IPS-NIHi7 (cell line): ENCODE data around the gene FAM83E.

Experiments used
- DNase-seq: peaks from one replicate; pipeline ENCODE4 v3.0.0; 2012; ENCODE audit warnings: mixed read lengths; ENCODE audit errors: extremely low spot score

FAM83E gene

DNA sequence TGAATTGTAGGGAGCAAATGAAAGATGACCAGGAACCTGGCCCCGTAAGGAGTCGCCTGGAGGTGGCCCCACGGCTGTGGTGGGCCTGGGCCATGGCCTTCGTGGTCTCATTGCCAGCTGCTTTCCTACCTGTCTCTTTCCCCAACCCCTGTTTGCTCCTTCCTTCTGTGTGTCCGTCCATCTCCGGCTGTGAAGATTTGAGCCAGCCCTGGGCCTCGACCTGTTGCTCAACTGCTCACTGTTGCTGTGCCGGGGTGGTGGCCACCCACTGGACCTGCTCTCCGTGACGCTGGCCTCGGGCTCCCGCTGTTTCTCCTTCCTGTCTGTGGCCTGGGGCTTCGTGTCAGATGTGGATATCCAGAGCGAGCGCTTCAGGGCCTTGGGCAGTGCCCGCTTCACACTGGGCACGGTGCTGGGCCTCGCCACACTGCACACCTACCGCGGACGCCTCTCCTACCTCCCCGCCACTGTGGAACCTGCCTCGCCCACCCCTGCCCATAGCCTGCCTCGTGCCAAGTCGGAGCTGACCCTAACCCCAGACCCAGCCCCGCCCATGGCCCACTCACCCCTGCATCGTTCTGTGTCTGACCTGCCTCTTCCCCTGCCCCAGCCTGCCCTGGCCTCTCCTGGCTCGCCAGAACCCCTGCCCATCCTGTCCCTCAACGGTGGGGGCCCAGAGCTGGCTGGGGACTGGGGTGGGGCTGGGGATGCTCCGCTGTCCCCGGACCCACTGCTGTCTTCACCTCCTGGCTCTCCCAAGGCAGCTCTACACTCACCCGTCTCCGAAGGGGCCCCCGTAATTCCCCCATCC is 13.8 kb upstream of the FAM83E start:
- no peak for DNase-seq

DNA sequence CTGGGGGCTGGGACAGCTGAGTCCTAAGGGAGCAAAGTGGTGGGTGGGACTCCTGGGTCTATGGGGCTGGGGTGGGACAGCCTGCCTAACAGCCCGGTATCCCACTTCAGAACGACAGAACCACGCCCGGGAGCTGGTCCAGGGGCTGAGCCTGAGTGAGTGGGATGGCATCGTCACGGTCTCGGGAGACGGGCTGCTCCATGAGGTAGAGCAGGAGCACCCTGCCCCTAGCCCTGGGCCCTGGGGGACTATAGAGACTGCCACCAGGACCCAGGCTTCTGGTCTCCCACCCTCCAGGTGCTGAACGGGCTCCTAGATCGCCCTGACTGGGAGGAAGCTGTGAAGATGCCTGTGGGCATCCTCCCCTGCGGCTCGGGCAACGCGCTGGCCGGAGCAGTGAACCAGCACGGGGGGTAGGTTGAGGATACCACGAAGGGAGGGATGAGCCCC is 13.0 kb upstream of the FAM83E start:
- DNase-seq: no peak

DNA sequence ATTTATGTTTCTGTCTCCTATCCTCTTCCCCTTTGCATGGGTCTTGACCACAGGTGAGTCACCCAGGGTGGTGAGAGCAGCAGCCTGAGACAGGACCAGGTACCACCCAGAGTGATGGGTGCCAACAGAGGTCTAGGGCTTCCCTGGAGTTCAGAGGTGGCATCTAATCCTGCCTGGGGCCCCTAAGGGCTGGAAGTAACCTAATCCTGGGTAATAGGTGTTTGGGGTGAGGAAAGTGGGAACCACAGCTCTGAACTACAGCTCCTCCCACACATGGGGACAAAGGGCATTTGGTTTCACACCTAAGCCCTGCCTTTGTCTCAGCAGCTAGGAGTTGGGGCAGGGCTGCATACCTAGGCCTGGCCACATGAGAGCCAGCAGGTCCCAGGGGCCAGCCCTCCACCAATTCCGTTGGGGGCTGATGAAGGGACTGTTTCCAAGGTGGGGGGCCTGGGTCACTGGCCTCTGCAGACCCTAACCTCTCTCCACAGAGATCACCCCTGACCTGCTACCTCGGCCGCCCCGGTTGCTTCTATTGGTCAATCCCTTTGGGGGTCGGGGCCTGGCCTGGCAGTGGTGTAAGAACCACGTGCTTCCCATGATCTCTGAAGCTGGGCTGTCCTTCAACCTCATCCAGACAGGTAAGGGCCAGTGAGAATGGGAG is 12.5 kb upstream of the FAM83E start:
- DNase-seq: no peak

DNA sequence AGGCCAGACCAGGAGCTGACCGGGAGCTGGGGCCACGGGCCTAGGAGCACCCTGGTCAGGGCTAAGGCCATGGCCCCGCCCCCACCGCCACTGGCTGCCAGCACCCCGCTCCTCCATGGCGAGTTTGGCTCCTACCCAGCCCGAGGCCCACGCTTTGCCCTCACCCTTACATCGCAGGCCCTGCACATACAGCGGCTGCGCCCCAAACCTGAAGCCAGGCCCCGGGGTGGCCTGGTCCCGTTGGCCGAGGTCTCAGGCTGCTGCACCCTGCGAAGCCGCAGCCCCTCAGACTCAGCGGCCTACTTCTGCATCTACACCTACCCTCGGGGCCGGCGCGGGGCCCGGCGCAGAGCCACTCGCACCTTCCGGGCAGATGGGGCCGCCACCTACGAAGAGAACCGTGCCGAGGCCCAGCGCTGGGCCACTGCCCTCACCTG is 11.0 kb upstream of the FAM83E start:
- DNase-seq: no peak

DNA sequence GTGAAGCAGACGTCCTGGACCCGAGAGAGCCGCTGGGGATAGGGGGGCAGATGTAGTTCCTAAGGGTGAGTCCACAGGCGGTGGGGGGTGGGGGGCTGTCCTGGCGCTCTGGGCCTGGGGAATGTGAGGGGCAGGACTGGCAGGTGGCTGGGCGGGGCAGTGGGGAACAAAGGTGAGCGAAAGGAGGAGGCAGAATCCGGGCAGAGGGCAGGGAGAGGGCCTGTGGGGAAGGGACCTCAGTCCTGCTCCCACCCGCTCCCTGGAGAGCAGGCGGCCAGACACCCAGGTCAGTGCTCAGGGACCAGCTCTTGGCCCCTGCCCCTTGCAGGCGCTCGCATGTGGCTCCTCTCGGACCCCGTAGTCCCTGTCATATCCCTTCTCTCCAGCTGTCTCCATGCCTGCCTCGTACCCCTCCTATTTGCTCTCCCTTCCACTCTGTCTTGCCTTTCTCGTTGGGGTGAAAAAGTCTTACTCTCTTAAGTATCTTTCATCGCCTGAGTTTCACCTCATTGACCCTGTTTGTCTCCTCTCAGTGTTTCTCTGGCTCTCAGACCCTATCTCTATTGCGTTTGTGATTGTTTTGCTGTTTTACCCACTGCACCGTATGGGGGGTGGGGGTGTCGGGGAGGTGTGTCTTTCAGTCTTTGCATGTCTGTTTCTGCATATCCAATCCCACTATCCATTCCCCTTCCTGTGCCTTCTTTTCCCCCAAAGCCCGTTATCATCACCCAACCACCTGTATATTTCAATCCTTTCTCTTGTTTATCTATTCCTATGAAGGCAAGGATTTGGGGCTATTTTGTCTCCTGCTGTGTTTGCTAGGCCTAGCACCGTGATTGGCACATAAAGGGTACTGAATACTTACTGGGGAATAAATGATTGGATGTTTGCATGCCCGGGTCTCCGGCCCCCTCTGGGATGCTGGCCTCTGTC is 10.2 kb upstream of the FAM83E start:
- no peak for DNase-seq

DNA sequence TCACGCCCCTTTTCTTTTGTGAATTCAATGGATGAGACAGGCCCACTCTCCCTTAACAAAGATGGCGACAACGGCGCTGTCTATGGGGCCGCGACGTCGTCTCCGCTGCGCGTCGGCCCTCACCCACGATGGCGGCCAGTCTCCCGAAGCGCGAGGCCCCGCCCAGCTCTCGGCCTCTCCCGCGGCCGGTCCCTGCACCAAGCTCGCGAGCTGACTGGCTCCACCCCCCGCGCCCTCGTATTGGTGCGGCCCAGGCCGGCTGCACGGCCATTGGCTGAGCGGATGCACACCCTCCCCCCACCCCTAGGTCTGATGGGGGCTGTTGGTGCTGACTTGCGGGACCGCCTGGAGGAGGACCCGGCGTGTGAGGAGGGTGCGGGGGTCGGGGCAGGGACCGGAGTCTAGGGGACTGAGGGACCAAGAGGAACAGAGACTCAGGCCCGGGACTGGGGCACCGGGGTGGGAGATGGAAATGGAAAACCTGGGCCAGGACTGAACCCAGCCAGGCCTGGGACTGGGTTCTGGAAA is 9.3 kb upstream of the FAM83E start:
- DNase-seq: peak; percentile 93

DNA sequence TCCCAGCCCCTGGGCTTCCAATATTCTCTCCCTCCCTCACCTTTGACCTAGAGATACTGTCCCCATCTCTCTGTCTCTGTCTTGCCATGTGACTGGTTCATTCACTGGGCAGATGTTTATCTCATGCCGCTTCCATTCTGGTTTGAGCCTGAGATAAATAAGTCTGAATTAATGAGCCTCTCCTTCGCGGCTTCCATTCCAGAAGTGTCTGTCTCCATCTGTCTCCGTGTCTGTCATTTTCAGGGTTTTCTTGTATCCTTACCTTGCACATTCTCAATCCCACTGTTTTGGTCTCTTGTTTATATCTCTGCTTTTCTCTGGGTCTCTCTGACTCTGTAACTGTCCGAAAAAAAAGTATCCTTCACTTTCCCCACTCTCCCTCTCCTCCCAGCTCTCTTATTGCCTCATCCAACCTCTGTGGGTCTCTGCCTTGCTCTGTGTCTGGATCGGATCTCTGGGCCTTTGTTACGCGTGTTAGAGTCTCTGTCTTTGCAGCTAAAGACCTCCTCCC is 8.7 kb upstream of the FAM83E start:
- no peak for DNase-seq

DNA sequence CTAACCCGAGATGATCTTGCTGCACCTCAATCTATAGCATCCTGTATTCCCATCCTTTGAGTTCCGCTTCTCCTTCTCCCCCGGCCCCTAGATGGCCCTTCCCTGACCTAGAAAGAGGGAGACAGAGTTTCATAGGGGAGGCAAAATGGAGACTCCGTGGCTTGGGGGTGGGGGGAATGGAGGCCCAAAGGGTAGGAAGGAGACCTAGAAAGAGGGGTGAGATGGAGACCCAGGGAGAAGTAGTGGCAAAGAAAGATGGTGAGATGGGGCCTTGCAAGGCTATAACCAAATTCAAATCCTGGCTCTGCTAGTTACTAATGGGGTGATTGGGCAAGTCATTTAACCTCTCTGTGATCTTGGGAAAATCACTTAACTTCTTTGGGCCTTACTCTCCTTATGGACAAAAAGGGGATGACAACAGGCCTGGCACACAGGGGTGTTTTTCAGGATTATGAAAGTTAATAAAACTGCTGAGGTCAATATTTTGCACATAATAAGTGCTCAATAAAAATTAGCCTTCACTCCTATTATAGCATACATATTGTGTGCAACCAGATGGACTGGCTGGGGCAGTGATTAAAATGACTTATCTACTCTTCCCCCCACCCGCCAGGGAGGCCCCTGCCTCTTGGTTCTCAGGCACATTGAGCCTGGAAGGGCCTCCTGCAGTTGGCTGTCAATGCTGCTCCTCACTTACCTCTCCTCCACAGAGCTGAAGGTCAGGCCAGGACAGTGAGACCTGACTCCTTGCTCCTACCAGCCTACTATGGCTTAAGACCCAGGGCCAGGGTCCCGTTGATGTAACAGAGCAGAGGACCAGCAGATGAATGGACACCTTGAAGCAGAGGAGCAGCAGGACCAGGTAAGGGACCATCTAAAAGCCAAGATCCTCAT is 5.1 kb upstream of the FAM83E start:
- DNase-seq: no peak

DNA sequence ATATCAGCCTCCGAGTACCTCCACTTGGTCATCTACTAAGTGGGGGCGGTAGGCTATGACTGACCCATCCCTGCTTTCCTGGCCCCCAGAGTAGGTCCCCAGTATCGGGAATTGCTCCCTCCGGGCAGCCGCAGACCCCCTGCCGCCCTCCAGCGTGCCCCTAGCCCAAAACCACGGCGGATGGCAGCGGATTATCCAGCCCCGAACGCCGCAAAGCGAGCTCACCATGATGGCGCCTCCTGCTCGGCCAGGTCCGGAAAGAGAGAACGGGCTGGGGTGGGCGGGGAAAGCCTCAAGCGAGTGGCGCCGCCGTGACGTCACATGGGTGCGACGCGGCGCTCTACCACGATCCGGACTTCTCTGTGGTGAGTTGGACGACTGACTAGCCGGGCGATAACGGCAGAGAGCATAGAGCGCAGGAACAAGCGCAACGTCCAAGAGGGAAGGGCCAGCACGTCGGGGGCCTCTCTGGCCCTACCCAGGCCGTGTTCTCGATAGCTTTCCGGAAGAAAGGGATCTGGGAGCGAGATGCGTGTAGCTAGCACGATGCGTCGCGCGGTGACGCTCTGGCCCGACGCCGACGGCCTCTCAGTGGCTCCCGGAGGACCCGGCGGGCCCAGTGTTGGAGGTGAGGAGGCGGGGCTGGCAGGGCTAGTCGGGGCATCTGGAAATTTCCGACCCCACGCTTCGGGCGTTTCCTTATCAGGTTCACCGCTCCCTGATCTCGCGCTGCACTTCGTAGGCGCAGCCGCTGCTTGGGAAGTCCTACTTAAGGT is 4.2 kb upstream of the FAM83E start, which contains the start of the genes RPL18 and SPHK2:
Gene RPL18 (minus strand): TSS at position 263 of the 776 bp plus-strand sequence. CDS start 35 bp downstream, at position 228.
Gene SPHK2 (plus strand): TSS at position 591 of the 776 bp plus-strand sequence. CDS start 1,009 bp downstream, outside the sequence.
- peak; percentile 93 for DNase-seq

DNA sequence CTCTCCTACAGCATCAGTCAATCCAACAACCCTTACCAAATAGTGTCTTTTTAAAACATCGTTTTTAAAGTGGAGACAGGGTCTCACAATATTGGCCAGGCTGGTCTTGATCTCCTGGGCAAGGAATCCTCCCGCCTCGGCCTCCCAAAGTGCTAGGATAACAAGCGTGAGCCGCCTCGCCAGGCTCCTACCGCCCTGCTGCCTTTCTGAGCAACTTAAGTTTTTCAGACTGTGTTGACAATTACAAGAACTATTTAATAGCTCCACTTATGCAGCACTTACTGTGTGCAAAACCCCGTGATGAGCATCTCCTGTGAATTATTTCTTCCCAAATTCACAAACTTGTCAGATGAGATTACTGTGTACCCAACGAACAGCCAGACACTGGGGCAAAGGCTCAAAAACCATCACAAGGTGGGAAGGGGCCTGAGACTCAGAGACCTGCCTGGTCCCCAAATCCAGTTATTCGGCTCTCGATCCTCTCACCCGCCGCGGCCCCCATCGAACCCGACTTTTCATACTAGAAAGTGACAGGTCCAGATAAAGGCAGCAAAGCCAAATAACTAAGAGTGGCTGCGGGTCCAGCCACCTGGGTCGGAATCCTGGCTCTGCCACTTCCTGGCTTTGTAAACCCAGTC is 3.5 kb upstream of the FAM83E start:
- no peak for DNase-seq

DNA sequence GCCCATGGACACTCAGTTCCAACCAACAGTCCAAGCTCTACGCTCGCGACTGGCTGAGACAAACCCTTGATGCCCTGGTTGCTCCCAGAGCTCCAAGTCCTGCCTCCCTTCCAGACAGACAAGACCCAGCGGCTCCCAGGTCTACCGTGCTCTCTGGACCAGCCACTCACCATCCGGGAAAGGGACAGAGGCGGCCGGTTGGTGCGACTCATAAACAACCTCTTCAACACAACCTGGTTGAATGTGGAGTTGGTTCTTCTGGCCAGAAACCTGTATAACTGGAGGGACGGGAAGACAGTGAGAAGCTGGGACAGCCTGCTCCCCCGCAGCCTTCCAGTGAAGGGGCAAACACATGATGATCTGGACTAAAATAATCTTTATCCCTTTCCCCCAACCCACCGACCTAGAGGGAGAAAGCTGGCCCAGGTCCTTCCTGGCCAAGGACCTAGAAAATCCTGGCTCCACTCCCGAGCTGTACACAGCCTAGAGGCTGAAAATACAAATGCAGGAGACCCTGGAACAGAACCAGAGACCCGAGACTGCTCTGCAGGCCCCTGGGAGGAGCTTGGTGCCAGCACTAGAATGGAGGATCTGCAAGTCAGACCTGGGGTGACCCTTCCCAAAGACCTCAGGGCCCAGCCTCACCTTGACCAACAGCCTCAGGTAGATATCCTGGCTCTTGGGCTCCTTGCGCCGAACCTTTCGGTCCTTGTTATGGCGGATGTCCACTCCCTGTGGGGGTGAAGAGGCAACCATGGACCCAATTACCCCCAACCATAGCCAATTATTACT is 2.5 kb upstream of the FAM83E start:
- DNase-seq: no peak

DNA sequence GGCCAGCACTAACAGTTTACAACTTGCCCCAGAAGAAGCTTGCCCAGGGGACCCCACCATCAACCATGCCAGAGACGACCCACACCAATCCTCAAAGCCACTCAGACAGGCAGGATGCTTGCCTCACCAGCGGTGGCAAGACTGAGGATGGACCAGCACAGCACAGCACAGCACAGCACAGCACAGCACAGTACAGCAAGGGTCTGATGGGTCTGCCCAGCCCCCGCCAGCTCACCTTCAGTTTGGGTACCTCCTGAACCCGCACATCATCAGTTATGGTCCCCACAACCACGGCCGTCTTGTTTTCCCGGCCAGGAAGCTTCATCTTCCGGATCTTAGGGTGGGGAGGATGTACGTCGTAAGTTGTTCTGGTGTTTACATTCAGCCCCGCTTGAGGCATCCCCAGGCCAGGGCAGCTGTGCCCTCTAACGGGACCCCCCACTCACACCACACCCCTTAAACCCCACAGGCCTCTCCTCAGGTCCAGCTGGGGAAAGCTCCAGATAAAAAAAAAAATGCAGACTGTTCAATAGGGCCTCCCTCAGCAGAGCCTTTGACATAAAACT is 1.7 kb upstream of the FAM83E start:
- no peak for DNase-seq

DNA sequence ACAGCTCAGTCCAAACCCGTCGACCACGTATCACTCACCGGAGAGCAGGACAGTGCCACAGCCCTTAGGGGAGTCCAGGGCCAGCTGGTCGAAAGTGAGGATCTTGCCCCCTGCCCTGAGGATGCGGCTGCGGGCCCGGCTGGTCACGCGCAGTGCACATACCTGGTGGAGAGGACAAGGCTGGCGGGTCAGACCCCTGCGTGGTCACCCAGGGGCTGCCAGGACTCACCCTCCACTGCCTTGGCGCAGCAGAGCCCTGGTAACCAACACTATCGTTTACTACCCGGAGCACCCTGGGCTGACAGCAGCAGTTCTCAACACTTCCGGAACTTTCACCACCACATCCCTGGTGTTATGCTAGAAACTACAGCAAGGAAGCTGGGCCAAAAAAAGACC is 1.2 kb upstream of the FAM83E start:
- DNase-seq: no peak

DNA sequence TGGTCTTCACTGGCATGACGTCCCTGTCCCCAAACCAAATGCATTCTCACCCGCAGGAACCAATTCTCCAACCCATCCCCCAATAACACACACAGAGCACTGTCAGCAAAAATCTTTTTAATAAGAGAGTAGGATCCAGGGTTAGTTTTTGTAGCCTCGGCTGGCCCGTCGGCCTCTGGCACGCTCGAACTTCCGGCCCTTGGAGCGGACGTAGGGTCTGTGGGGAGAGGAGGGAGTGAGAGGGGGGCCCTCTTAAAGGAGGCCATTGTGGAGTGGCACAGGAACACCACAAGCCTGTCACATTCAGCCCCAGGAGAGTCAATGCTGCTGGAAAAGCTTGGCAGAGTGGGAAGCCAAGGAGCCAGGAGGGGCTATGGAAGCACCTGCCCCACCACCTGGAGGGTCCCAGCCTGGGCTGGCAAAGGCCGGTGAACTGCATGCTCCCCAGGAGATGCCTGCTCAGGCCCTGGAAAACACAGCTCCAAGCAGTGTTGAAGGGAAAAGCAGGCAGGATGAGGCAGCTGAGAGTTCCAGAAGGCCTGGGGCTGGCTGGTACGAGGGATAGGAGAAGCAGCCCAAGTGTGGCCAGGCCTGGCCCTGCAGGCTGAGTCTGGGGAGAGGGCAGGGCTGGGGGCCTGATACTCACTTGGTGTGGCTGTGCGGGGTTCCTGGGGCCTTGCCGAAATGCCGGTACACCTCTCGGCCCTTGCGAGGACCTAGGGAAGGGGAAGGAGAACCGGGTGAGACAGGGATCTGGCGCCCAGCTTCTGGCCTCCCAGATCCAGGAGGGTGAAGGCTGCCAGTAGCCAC is 560 bp upstream of the FAM83E start:
- no peak for DNase-seq

DNA sequence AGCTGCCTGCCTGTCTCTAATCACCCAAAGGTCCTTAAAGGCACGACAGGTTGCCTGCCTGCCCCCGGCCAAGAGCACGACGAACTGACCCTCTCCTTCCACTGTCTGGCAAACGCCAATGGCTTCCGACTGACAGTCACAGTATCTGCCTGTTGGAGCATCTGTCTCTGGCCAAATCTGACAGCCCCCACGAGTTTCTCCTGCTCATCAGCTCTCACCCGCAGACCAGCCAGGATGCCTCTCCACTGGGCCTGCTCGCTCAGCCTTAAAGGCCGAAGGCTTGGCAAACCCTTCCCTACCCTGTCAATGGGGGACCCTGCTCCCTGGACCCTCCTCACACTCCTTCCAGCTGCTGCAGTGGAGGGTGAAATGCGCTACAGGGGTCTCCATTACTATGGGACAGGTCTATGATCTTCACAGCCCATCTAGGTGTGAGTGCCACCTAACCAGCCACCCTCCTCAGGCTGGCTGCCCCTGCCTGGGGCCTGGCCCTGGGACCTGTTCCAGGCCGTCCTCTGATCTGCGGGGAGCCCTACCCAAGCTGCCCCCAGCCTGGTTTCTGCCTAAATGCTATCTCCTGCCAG is 932 bp downstream of the FAM83E start:
- no peak for DNase-seq

DNA sequence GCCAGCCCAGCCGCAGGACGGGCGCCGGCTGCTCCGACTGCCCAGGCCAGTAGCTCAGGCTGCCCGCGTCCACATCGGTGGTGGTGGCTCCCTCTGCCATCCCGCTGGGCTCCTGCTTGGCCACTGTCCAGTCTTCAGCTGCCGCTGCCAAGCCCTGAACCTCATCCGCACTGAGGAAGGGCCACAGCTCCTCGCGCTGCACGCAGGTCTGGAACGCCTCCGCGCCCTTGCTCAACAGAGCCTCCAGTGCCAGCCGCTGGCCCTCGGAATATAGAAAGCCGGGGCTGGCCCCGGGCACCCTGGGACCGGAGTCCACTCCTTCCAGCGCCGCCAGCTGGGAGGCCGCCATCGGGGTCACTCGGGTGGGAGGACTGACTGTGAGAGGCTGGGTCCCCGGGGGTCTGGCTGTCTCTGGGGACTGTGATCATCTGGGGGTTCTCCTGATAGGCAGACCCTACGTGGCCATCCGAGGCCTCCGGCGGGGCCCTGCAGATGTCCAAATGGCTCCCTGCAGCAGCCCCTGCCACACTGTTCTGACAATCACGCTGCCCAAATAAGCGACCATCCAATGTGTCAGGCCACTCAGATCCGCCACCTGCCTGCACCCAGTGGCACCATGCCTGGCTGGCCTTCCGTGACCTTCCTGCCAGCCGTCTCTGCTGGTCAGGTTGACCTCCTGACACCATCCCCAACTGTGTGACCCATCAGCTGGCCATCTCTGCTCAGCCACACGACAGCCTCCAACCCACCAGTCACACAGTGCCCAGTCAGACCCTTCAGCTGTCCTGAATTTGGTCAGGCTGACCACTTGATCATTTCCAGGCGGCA is 1.6 kb downstream of the FAM83E start:
- DNase-seq: no peak
